H1 (cell line): ENCODE results near the gene SLC37A1. TPM values are rescaled to one million over a fixed set of nuclear protein-coding genes. Genes with fewer than 3 reads are reported as not detected.

Source experiments
- CTCF ChIA-PET: fragments of 300-600 bp; sonication (Branson Sonifier 250); formaldehyde crosslinking; loops from one replicate; lab custom pipeline; 2021; ENCODE audit not compliant: partially characterized antibody; lab: Charles Lee
- POLR2A ChIA-PET: fragments of 300-600 bp; sonication (Branson Sonifier 250); formaldehyde crosslinking; loops from one replicate; lab custom pipeline; 2021; ENCODE audit warnings: inconsistent platforms; ENCODE audit not compliant: partially characterized antibody; lab: Charles Lee
- DNase-seq, 2 experiments: peaks; one replicate each; pipeline versions ENCODE4 v3.0.0 to v3.0.0-alpha.2; 2010 to 2022; ENCODE audit warnings: low spot score in 2 of 2, low read depth in 1 of 2, mixed read lengths in 1 of 2
- FAIRE-seq: peaks from 2 replicates; lab custom pipeline; 2011; peaks lifted over from hg19 to GRCh38; lab: Jason Lieb, UNC
- H2AFZ ChIP-seq: 2 replicates; pipeline ENCODE4 v1.8.1; 2012; ENCODE audit warnings: low read length, inconsistent platforms
- H2AK5ac ChIP-seq: 2 replicates; pipeline ENCODE4 v1.6.1; 2013; ENCODE audit warnings: low read depth, low read length
- H2BK120ac ChIP-seq: replicated peaks from 2 replicates; pipeline ENCODE3; 2013; ENCODE audit warnings: low read depth, low read length, inconsistent platforms
- H2BK12ac ChIP-seq: 2 replicates; pipeline ENCODE4 v1.6.1; 2013; ENCODE audit warnings: low read depth, low read length
- H2BK15ac ChIP-seq: 2 replicates; pipeline ENCODE4 v1.6.1; 2013; ENCODE audit warnings: low read length
- H2BK20ac ChIP-seq: 2 replicates; pipeline ENCODE4 v1.6.1; 2013; ENCODE audit warnings: low read length
- H2BK5ac ChIP-seq: 2 replicates; pipeline ENCODE4 v1.6.1; 2013; ENCODE audit warnings: low read depth, low read length
- H3K14ac ChIP-seq: 2 replicates; pipeline ENCODE4 v1.6.1; 2013; ENCODE audit warnings: inconsistent platforms; ENCODE audit not compliant: insufficient read length
- H3K18ac ChIP-seq: 2 replicates; pipeline ENCODE4 v1.6.1; 2013; ENCODE audit warnings: low read length; ENCODE audit errors: extremely low read depth
- H3K23ac ChIP-seq: 2 replicates; pipeline ENCODE4 v1.6.1; 2013; ENCODE audit warnings: inconsistent platforms; ENCODE audit not compliant: insufficient read length
- H3K23me2 ChIP-seq: 2 replicates; pipeline ENCODE4 v1.6.1; 2013; ENCODE audit warnings: low read depth, low read length
- H3K27ac ChIP-seq: 2 replicates; pipeline ENCODE4 v1.6.1; 2011; ENCODE audit warnings: low read depth, low read length, inconsistent platforms
- H3K27me3 ChIP-seq, 4 experiments: replicated peaks in 1 of 4; 1 replicate in 1 of 4; 2 replicates in 3 of 4; pipeline versions ENCODE4 v1.6.1 to v1.8.1; 2011 to 2013; ENCODE audit warnings: low read length in 3 of 4, mild to moderate bottlenecking in 3 of 4, inconsistent platforms in 2 of 4, mixed read lengths in 2 of 4, moderate library complexity in 1 of 4; ENCODE audit not compliant: control insufficient read depth in 3 of 4, insufficient read depth in 3 of 4; ENCODE audit errors: extremely low read depth in 1 of 4
- H3K36me3 ChIP-seq, 4 experiments: 2 replicates each; pipeline versions ENCODE4 v1.6.1 to v1.8.1; 2011 to 2013; ENCODE audit warnings: mild to moderate bottlenecking in 4 of 4, low read length in 3 of 4, moderate library complexity in 2 of 4, control low read depth in 1 of 4, inconsistent platforms in 1 of 4; ENCODE audit not compliant: insufficient read depth in 4 of 4, control insufficient read depth in 2 of 4
- H3K4ac ChIP-seq: replicated peaks from 2 replicates; pipeline ENCODE3; 2013; ENCODE audit warnings: low read length, low read depth, mixed read lengths, inconsistent platforms; ENCODE audit not compliant: insufficient read length
- H3K4me1 ChIP-seq, 4 experiments: replicated peaks in 1 of 4; 1 replicate in 1 of 4; 2 replicates in 3 of 4; pipeline versions ENCODE4 v1.6.1 to v1.8.1; 2011 to 2013; ENCODE audit warnings: low read length in 3 of 4, inconsistent platforms in 2 of 4, mixed read lengths in 1 of 4; ENCODE audit not compliant: insufficient read depth in 4 of 4, control insufficient read depth in 3 of 4
- H3K4me2 ChIP-seq, 2 experiments: 2 replicates each; pipeline versions ENCODE4 v1.6.1 to v1.8.1; 2011 to 2013; ENCODE audit warnings: low read depth in 2 of 2, low read length in 2 of 2, control low read depth in 1 of 2, inconsistent platforms in 1 of 2, mild to moderate bottlenecking in 1 of 2; ENCODE audit not compliant: insufficient read depth in 1 of 2
- H3K4me3 ChIP-seq, 4 experiments: fragments of 200-600, 300-600 bp in 1 of 4; sonication (generic), shearing (Covaris generic), sonication (Bioruptor Twin) in 1 of 4; 2 replicates each; pipeline versions ENCODE4 v1.5.1 to v1.8.1; 2011 to 2016; ENCODE audit warnings: low read length in 4 of 4, low read depth in 3 of 4, control low read depth in 2 of 4, inconsistent platforms in 2 of 4, mild to moderate bottlenecking in 2 of 4, mixed read lengths in 1 of 4, moderate library complexity in 1 of 4; ENCODE audit not compliant: insufficient read depth in 2 of 4; ENCODE audit errors: extremely low read depth in 1 of 4
- H3K56ac ChIP-seq: replicated peaks from 2 replicates; pipeline ENCODE3; 2013; ENCODE audit warnings: low read depth, mild to moderate bottlenecking, mixed read lengths, low read length, inconsistent platforms; ENCODE audit not compliant: insufficient read length
- H3K79me1 ChIP-seq: 2 replicates; pipeline ENCODE4 v1.6.1; 2013; ENCODE audit warnings: low read depth, low read length, control low read depth
- H3K79me2 ChIP-seq, 2 experiments: 2 replicates each; pipeline versions ENCODE4 v1.6.1 to v1.8.1; 2012 to 2013; ENCODE audit warnings: low read length in 2 of 2, mild to moderate bottlenecking in 2 of 2, inconsistent platforms in 1 of 2; ENCODE audit not compliant: insufficient read depth in 2 of 2, control insufficient read depth in 1 of 2
- H3K9ac ChIP-seq, 4 experiments: replicated peaks in 1 of 4; 1 replicate in 1 of 4; 2 replicates in 3 of 4; pipeline versions ENCODE4 v1.6.1 to v1.8.1; 2011 to 2013; ENCODE audit warnings: low read depth in 3 of 4, low read length in 3 of 4, control low read depth in 2 of 4, mild to moderate bottlenecking in 2 of 4, moderate library complexity in 2 of 4, inconsistent platforms in 1 of 4; ENCODE audit errors: extremely low read depth in 1 of 4
- H3K9me3 ChIP-seq, 2 experiments: 2 replicates each; pipeline versions ENCODE4 v1.6.1 to v1.8.1; 2012 to 2013; ENCODE audit warnings: mild to moderate bottlenecking in 2 of 2, moderate library complexity in 2 of 2, control low read depth in 1 of 2, inconsistent platforms in 1 of 2, low read depth in 1 of 2, low read length in 1 of 2, mixed read lengths in 1 of 2; ENCODE audit not compliant: insufficient read depth in 2 of 2
- H4K20me1 ChIP-seq, 2 experiments: replicated peaks in 1 of 2; 2 replicates each; pipeline versions ENCODE3 to v1.8.1; 2011 to 2013; ENCODE audit warnings: inconsistent platforms in 2 of 2, low read length in 2 of 2, mild to moderate bottlenecking in 1 of 2; ENCODE audit not compliant: insufficient read depth in 2 of 2, control insufficient read depth in 1 of 2
- H4K5ac ChIP-seq: 2 replicates; pipeline ENCODE4 v1.6.1; 2013; ENCODE audit warnings: low read length, low read depth, mixed read lengths, inconsistent platforms; ENCODE audit not compliant: insufficient read length
- H4K8ac ChIP-seq: 2 replicates; pipeline ENCODE4 v1.8.0; 2013; ENCODE audit warnings: mild to moderate bottlenecking, moderate library complexity, low read length, inconsistent platforms; ENCODE audit not compliant: insufficient read depth; ENCODE audit errors: extremely low read depth
- H4K91ac ChIP-seq: replicated peaks from 2 replicates; pipeline ENCODE3; 2013; ENCODE audit warnings: low read length, mixed read lengths, inconsistent platforms; ENCODE audit not compliant: insufficient read length
- CREB1 ChIP-seq: IDR thresholded peaks from 2 replicates; pipeline ENCODE4 v1.6.1; 2012; ENCODE audit warnings: inconsistent platforms
- EGR1 ChIP-seq: IDR thresholded peaks from 2 replicates; pipeline ENCODE4 v1.6.1; 2011; ENCODE audit warnings: low read depth, low read length, borderline replicate concordance
- KDM1A ChIP-seq: fragments of 200-600, 300-600 bp; sonication (generic); IDR thresholded peaks from 2 replicates; pipeline ENCODE4 v1.7.1; 2016; ENCODE audit warnings: mild to moderate bottlenecking, low read length, borderline replicate concordance
- RNF2 ChIP-seq: fragments of 200-900, 300-1000 bp; sonication (generic); IDR thresholded peaks from 2 replicates; pipeline ENCODE4 v1.7.1; 2016; ENCODE audit warnings: borderline replicate concordance, low read depth, mild to moderate bottlenecking, antibody characterized with exemption, low read length; ENCODE audit not compliant: poor library complexity, severe bottlenecking; ENCODE audit errors: missing control alignments
- SRF ChIP-seq: IDR thresholded peaks from 2 replicates; pipeline ENCODE4 v1.6.1; 2011; ENCODE audit warnings: mild to moderate bottlenecking, low read depth, low read length, moderate library complexity
- TCF12 ChIP-seq: IDR thresholded peaks from 2 replicates; pipeline ENCODE4 v1.6.1; 2011; ENCODE audit warnings: low read depth, mild to moderate bottlenecking, low read length
- TEAD4 ChIP-seq: IDR thresholded peaks from 2 replicates; pipeline ENCODE4 v1.6.1; 2012; ENCODE audit warnings: low read depth, low read length, inconsistent platforms, mixed read lengths
- WGBS, 2 experiments: shearing (Covaris generic) in 1 of 2; methylation state at CpG; one replicate each; pipeline versions ENCODE4 v1.1.6 to v1.1.7; 2013 to 2015; ENCODE audit warnings: low lambda C conversion rate in 2 of 2, mixed read lengths in 2 of 2, inconsistent platforms in 1 of 2, low coverage in 1 of 2, missing lambda C conversion rate in 1 of 2; ENCODE audit not compliant: insufficient replicate concordance in 2 of 2, insufficient coverage in 1 of 2, insufficient read length in 1 of 2; ENCODE audit errors: extremely low coverage in 1 of 2, missing lambda C conversion rate in 1 of 2; 5-methylcytosine and 5-hydroxymethylcytosine counted together
- polyA plus RNA-seq, 7 experiments: library from polyadenylated mRNA; depleted of rRNA in 3 of 7; stranded (reverse) in 5 of 7; unstranded in 2 of 7; fragments of >200 nt in 5 of 7; fragments of 200-250 nt in 2 of 7; gene quantifications; 1 replicate in 5 of 7; 2 replicates in 1 of 7; 4 replicates in 1 of 7; pipeline versions ENCODE4 v1.2.1 to v1.2.3, GENCODE V29; 2011 to 2013; ENCODE audit warnings: missing spikeins in 2 of 7, mixed read lengths in 2 of 7
- total RNA-seq: library from RNA; stranded (reverse); fragmentation: NEBNext Ultra II Directional; extraction: Animal tissue kit (Norgen Biotek cat#: 25700); gene quantifications from 2 replicates; pipeline ENCODE4 v1.2.1, GENCODE V29; 2021

Gene SLC37A1
- total and polyA plus RNA-seq, 2 of the 8 experiments (the other 6 are each of a cell fraction or from before 2014, with no cell fraction given) = 15.6 to 30.9 TPM

DNA sequence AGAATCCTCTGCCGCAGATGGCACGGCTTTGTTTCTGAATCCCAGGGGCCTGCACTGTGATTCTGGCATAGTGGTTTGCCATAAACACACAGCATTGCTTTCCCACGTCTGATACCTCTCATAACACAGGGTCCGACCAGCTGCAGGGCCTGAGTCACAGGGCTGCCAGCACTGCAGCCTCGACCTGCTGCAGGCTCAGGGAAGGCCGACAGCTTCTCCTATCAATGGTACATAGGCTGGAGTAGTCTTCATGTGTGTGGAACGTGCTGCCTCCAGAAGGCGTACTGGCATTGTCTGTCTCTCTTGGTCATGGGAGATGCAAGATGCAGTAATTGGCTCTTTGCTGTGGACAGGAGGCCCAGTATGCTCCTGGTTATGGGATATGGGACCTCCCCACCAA lies 86.3 kb downstream of the SLC37A1 start:
- H2BK20ac ChIP-seq = no peak overlapping the region

More for the DNA sequence above, 86.3 kb downstream of the SLC37A1 start:
- Histone ChIP-seq H3K23ac (no peak overlapping the region), H2BK120ac (no peak overlapping the region), H3K23me2 (no peaks in the 10 kb centered on the region), H2AFZ (no peak overlapping the region), H3K4me1 (no peaks in the 10 kb centered on the region), H2AK5ac (no peak overlapping the region)
- no peak for DNase-seq
- TF ChIP-seq TEAD4 (no peak), SRF (no peak), CREB1 (no peak), TCF12 (no peak), RNF2 (no peak), EGR1 (no peak), KDM1A (no peak)
- TF ChIP-seq, all 59 proteins: peak for 0
- Histone ChIP-seq H3K18ac (no peak overlapping the region), H3K4me3 (no peak overlapping the region), H4K91ac (no peak overlapping the region), H3K79me2 (no peaks in the 10 kb centered on the region), H2BK5ac (no peak overlapping the region), H3K27me3 (no peaks in the 10 kb centered on the region; a peak in 1 of 7 replicates), H3K79me1 (no peaks in the 10 kb centered on the region), H3K14ac (no peak overlapping the region), H3K9me3 (peaks cover 0 to 3% of the 10 kb centered on the region in 2 experiments; a peak in 1 of 4 replicates), H2BK15ac (no peak overlapping the region), H3K4ac (peak overlapping the region; percentile 54), H3K9ac (no peak overlapping the region), H3K56ac (no peak overlapping the region), H4K8ac (no peak overlapping the region), H3K4me2 (no peak overlapping the region), H2BK12ac (no peak overlapping the region), H4K20me1 (no peaks in the 10 kb centered on the region), H4K5ac (no peak overlapping the region), H3K27ac (no peak overlapping the region), H3K36me3 (no peaks in the 10 kb centered on the region)
- ChIA-PET CTCF (interaction anchor here (0.7 to 1.6 kb wide), 3 partner anchors 56 to 108 kb away, joined by 3 to 4 read pairs (median 4); no protein-coding TSS in a partner anchor), POLR2A (no interaction called here)
- no peak for FAIRE-seq
- 86% methylated on average over 8 of the region's 8 CpGs; no CpG with 5 or more reads in 1 of the 2 experiments for whole genome bisulfite sequencing, 2 experiments
